Nephron progenitor cell (in vitro differentiated cells): ENCODE results near the gene HES3.

Source experiments
- DNase-seq: peaks from one replicate; pipeline ENCODE4 v3.0.0; 2021
- H3K27ac Mint-ChIP-seq: 2 replicates; pipeline ENCODE4 v1.8.0; 2021; ENCODE audit warnings: mild to moderate bottlenecking, moderate library complexity, mixed read lengths
- H3K27me3 Mint-ChIP-seq: 2 replicates; pipeline ENCODE4 v1.8.0; 2021; ENCODE audit warnings: mild to moderate bottlenecking, low read depth, mixed read lengths; ENCODE audit not compliant: poor library complexity
- H3K36me3 Mint-ChIP-seq: 2 replicates; pipeline ENCODE4 v1.8.0; 2021; ENCODE audit warnings: low read depth, mixed read lengths
- H3K4me1 Mint-ChIP-seq: 2 replicates; pipeline ENCODE4 v1.8.0; 2021; ENCODE audit warnings: mixed read lengths
- H3K4me3 Mint-ChIP-seq: 2 replicates; pipeline ENCODE4 v1.8.0; 2021; ENCODE audit warnings: mild to moderate bottlenecking, moderate library complexity, mixed read lengths
- H3K9me3 Mint-ChIP-seq: 2 replicates; pipeline ENCODE4 v1.8.0; 2021; ENCODE audit warnings: mild to moderate bottlenecking, moderate library complexity, mixed read lengths
- TF ChIP-seq, protein P1 (sequence below): fragments of 200-600 bp; sonication (generic); IDR thresholded peaks from 2 replicates; pipeline ENCODE4 v1.5.0; 2021; ENCODE audit warnings: antibody characterized with exemption

HES3 gene

DNA sequence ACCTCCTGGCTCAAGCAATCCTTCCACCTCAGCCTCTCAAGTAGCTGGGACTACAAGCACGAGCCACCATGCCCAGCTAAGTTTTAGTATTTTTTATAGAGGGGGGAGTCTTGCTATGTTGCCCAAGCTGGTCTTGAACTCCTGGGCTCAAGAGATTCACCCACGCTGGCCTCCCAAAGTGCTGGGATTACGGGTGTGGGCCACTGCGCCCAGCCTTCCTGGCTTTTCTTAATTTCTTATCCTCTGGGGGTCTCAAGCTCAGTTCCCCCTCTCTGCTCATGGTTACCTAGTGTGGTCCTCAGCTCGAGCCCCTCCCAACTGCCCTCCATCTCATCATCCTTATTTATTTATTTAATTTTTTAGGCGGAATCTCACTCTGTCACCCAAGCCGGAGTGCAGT lies 41.7 kb upstream of the HES3 start:
- H3K4me3 Mint-ChIP-seq = peak overlapping the region; percentile 19

GRCh38 chr1:6205849-6206519 lies 38.0 kb upstream of the HES3 start, which contains the start of gene RNF207:
RNF207 (plus strand) TSS chr1:6206119; CDS start chr1:6206536, 417 bp downstream.
- peak; percentile 73 for DNase-seq
- Mint-ChIP-seq H3K36me3 (no peaks in the 10 kb centered on the region), H3K4me3 (peak within 1 kb of the TSS; percentile 60), H3K9me3 (no peaks in the 10 kb centered on the region), H3K27ac (no peak within 1 kb of the TSS), H3K27me3 (peaks cover 46% of the 10 kb centered on the region), H3K4me1 (peaks cover 15% of the 10 kb centered on the region)
- TF ChIP-seq, protein P1, sequence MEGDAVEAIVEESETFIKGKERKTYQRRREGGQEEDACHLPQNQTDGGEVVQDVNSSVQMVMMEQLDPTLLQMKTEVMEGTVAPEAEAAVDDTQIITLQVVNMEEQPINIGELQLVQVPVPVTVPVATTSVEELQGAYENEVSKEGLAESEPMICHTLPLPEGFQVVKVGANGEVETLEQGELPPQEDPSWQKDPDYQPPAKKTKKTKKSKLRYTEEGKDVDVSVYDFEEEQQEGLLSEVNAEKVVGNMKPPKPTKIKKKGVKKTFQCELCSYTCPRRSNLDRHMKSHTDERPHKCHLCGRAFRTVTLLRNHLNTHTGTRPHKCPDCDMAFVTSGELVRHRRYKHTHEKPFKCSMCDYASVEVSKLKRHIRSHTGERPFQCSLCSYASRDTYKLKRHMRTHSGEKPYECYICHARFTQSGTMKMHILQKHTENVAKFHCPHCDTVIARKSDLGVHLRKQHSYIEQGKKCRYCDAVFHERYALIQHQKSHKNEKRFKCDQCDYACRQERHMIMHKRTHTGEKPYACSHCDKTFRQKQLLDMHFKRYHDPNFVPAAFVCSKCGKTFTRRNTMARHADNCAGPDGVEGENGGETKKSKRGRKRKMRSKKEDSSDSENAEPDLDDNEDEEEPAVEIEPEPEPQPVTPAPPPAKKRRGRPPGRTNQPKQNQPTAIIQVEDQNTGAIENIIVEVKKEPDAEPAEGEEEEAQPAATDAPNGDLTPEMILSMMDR = no peak

More for the DNA sequence above, 41.7 kb upstream of the HES3 start:
- no peak overlapping the region for H3K27ac Mint-ChIP-seq
- H3K27me3 Mint-ChIP-seq = peaks cover 26% of the 10 kb centered on the region
- TF ChIP-seq, protein P1 = no peak
- peaks cover 42% of the 10 kb centered on the region for H3K4me1 Mint-ChIP-seq
- DNase-seq = no peak
- no peaks in the 10 kb centered on the region for H3K9me3 Mint-ChIP-seq
- H3K36me3 Mint-ChIP-seq = peaks cover 12% of the 10 kb centered on the region

DNA sequence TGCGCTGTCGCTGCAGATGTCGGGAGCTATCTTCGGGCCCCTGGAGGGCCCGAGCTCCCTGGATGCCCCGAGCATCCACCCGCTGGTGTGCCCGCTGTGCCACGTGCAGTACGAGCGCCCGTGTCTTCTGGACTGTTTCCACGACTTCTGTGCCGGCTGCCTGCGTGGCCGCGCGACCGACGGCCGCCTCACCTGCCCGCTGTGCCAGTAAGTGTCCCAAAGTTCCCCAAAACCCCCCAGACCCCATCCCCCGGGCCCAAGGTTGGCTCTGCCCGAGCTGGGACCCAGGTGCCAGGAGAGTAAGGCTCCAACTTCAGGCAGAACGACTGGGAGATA lies 37.5 kb upstream of the HES3 start:
- Mint-ChIP-seq H3K9me3 (no peaks in the 10 kb centered on the region), H3K36me3 (no peaks in the 10 kb centered on the region), H3K27ac (no peak overlapping the region), H3K4me1 (peaks cover 10% of the 10 kb centered on the region), H3K4me3 (peak overlapping the region; percentile 42), H3K27me3 (peaks cover 46% of the 10 kb centered on the region)
- no peak for DNase-seq
- TF ChIP-seq, protein P1 = no peak

GRCh38 chr1:6207075-6207885 lies 36.7 kb upstream of the HES3 start:
- H3K9me3 Mint-ChIP-seq = no peaks in the 10 kb centered on the region
- TF ChIP-seq, protein P1 = no peak

GRCh38 chr1:6207921-6208320 lies 36.1 kb upstream of the HES3 start:
- Mint-ChIP-seq H3K27me3 (peaks cover 50% of the 10 kb centered on the region), H3K36me3 (no peaks in the 10 kb centered on the region), H3K4me3 (peak overlapping the region; percentile 62), H3K4me1 (peaks cover 21% of the 10 kb centered on the region), H3K27ac (no peak overlapping the region), H3K9me3 (no peaks in the 10 kb centered on the region)
- TF ChIP-seq, protein P1 = no peak
- DNase-seq = no peak

More at GRCh38 chr1:6207075-6207885, 36.7 kb upstream of the HES3 start:
- H3K4me3 Mint-ChIP-seq = peak overlapping the region; percentile 42
- H3K27me3 Mint-ChIP-seq = peaks cover 46% of the 10 kb centered on the region
- H3K27ac Mint-ChIP-seq = no peak overlapping the region
- peaks cover 15% of the 10 kb centered on the region for H3K4me1 Mint-ChIP-seq
- DNase-seq = no peak
- H3K36me3 Mint-ChIP-seq = no peaks in the 10 kb centered on the region
